IMR-90 (cell line): ENCODE results near the gene NOXA1. TPM values are rescaled to one million over a fixed set of nuclear protein-coding genes. Genes with fewer than 3 reads are reported as not detected.

Experiments used
- ATAC-seq: fragments of 200-7000 bp; cut with Tn5 transposase; 2 replicates; pipeline ENCODE4 v1.9.1; 2020; ENCODE audit warnings: low read depth, mild to moderate bottlenecking, moderate library complexity
- BruUV-seq: library from RNA; stranded (reverse); fragments of 400-500 nt; replicated peaks from 2 replicates; lab custom pipeline; 2021; lab: Mats Ljungman, UMichigan
- CTCF ChIA-PET: fragments of 300-600 bp; formaldehyde crosslinking; extraction: SDS; loops from one replicate; lab custom pipeline; 2021; ENCODE audit warnings: antibody characterized with exemption; lab: Yijun Ruan, JAX
- POLR2A ChIA-PET: fragments of 300-600 bp; sonication (Branson Sonifier 250); formaldehyde crosslinking; loops from one replicate; lab custom pipeline; 2022; ENCODE audit warnings: antibody characterized with exemption; ENCODE audit not compliant: unreplicated experiment; lab: Charles Lee
- DNase-seq: peaks from one replicate; pipeline ENCODE4 v3.0.0; 2013
- H2AFZ ChIP-seq: replicated peaks from 2 replicates; pipeline ENCODE3; 2013; ENCODE audit warnings: low read length, mild to moderate bottlenecking; ENCODE audit not compliant: poor library complexity
- H2AK5ac ChIP-seq: 2 replicates; pipeline ENCODE4 v1.6.1; 2013; ENCODE audit warnings: low read depth, low read length, inconsistent platforms
- H2AK9ac ChIP-seq: replicated peaks from 2 replicates; pipeline ENCODE3; 2013; ENCODE audit warnings: mild to moderate bottlenecking, low read depth, low read length, moderate library complexity; ENCODE audit not compliant: poor library complexity
- H2BK120ac ChIP-seq: 2 replicates; pipeline ENCODE4 v1.6.1; 2013; ENCODE audit warnings: low read depth, low read length, inconsistent platforms
- H2BK15ac ChIP-seq: 3 replicates; pipeline ENCODE4 v1.6.1; 2013; ENCODE audit warnings: low read depth, low read length, inconsistent platforms
- H2BK20ac ChIP-seq: 2 replicates; pipeline ENCODE4 v1.6.1; 2013; ENCODE audit warnings: low read depth, mild to moderate bottlenecking, inconsistent platforms, low read length, moderate library complexity
- H2BK5ac ChIP-seq: 2 replicates; pipeline ENCODE4 v1.6.1; 2013; ENCODE audit warnings: mild to moderate bottlenecking, low read depth, low read length, inconsistent platforms; ENCODE audit not compliant: poor library complexity, severe bottlenecking
- H3K14ac ChIP-seq: replicated peaks from 2 replicates; pipeline ENCODE4 v1.6.1; 2013; ENCODE audit warnings: low read depth, low read length, inconsistent platforms
- H3K18ac ChIP-seq: 2 replicates; pipeline ENCODE4 v1.6.1; 2013; ENCODE audit warnings: low read depth, low read length, control low read depth
- H3K23ac ChIP-seq: 2 replicates; pipeline ENCODE4 v1.6.1; 2013; ENCODE audit warnings: low read depth, low read length, inconsistent platforms
- H3K27ac ChIP-seq: 2 replicates; pipeline ENCODE4 v1.5.1; 2013; ENCODE audit warnings: mild to moderate bottlenecking, control low read depth, low read length; ENCODE audit not compliant: insufficient read depth
- H3K27me3 ChIP-seq: 2 replicates; pipeline ENCODE4 v1.6.1; 2013; ENCODE audit warnings: low read length; ENCODE audit not compliant: control insufficient read depth, insufficient read depth
- H3K36me3 ChIP-seq: 2 replicates; pipeline ENCODE4 v1.6.1; 2013; ENCODE audit warnings: low read length, mixed read lengths; ENCODE audit not compliant: control insufficient read depth, insufficient read depth
- H3K4ac ChIP-seq: 2 replicates; pipeline ENCODE4 v1.6.1; 2013; ENCODE audit warnings: low read depth, low read length, inconsistent platforms
- H3K4me1 ChIP-seq: 2 replicates; pipeline ENCODE4 v1.6.1; 2013; ENCODE audit warnings: low read length, mixed read lengths; ENCODE audit not compliant: control insufficient read depth, insufficient read depth
- H3K4me2 ChIP-seq: 2 replicates; pipeline ENCODE4 v1.6.1; 2013; ENCODE audit warnings: low read depth, mild to moderate bottlenecking, control low read depth, low read length, moderate library complexity
- H3K4me3 ChIP-seq: 2 replicates; pipeline ENCODE4 v1.5.1; 2013; ENCODE audit warnings: low read depth, mild to moderate bottlenecking, control low read depth, low read length, moderate library complexity; ENCODE audit not compliant: insufficient read depth
- H3K56ac ChIP-seq: 2 replicates; pipeline ENCODE4 v1.6.1; 2013; ENCODE audit warnings: low read length, inconsistent platforms; ENCODE audit not compliant: insufficient read depth; ENCODE audit errors: extremely low read depth
- H3K79me1 ChIP-seq, 2 experiments: 2 replicates each; pipeline ENCODE4 v1.6.1; 2013; ENCODE audit warnings: low read length in 2 of 2, inconsistent platforms in 1 of 2, low read depth in 1 of 2
- H3K9ac ChIP-seq: 2 replicates; pipeline ENCODE4 v1.6.1; 2013; ENCODE audit warnings: low read depth, low read length, control low read depth
- H3K9me1 ChIP-seq: 2 replicates; pipeline ENCODE4 v1.6.1; 2013; ENCODE audit warnings: low read length, inconsistent platforms; ENCODE audit not compliant: insufficient read depth
- H3K9me3 ChIP-seq: 2 replicates; pipeline ENCODE4 v1.6.1; 2013; ENCODE audit warnings: low read length; ENCODE audit not compliant: control insufficient read depth, insufficient read depth
- H4K20me1 ChIP-seq: 2 replicates; pipeline ENCODE4 v1.6.1; 2013; ENCODE audit warnings: low read length, inconsistent platforms; ENCODE audit not compliant: insufficient read depth
- H4K5ac ChIP-seq: 2 replicates; pipeline ENCODE4 v1.6.1; 2013; ENCODE audit warnings: mild to moderate bottlenecking, low read depth, low read length, control low read depth
- H4K8ac ChIP-seq, 2 experiments: 2 replicates each; pipeline ENCODE4 v1.6.1; 2013; ENCODE audit warnings: low read depth in 2 of 2, low read length in 2 of 2, control low read depth in 1 of 2, inconsistent platforms in 1 of 2
- H4K91ac ChIP-seq: 2 replicates; pipeline ENCODE4 v1.6.1; 2013; ENCODE audit warnings: low read depth, low read length, inconsistent platforms; ENCODE audit not compliant: insufficient read depth
- CHD1 ChIP-seq: IDR thresholded peaks from 2 replicates; pipeline ENCODE4 v1.6.1; 2012; ENCODE audit warnings: low read depth, low read length, improper control_type of control experiment
- CTCF ChIP-seq: conservative IDR thresholded peaks from 2 replicates; pipeline ENCODE4 v1.5.1; 2012; ENCODE audit warnings: mild to moderate bottlenecking, low read depth, low read length, improper control_type of control experiment
- ELK1 ChIP-seq: fragments of 150-350 bp; IDR thresholded peaks from 2 replicates; pipeline ENCODE4 v1.6.1; 2016; ENCODE audit warnings: low read depth, mild to moderate bottlenecking, low read length, moderate library complexity, borderline replicate concordance
- FOS ChIP-seq: fragments of 150-350 bp; IDR thresholded peaks from 2 replicates; pipeline ENCODE4 v1.6.1; 2016; ENCODE audit warnings: low read depth, low read length
- RCOR1 ChIP-seq: IDR thresholded peaks from 2 replicates; pipeline ENCODE4 v1.6.1; 2012; ENCODE audit warnings: mild to moderate bottlenecking, low read length, improper control_type of control experiment; ENCODE audit not compliant: insufficient replicate concordance
- WGBS, 2 experiments: methylation state at CpG; one replicate each; pipeline versions ENCODE4 v1.1.5 to v1.1.7; 2013; ENCODE audit warnings: missing lambda C conversion rate in 2 of 2; ENCODE audit not compliant: insufficient read length in 1 of 2; ENCODE audit errors: extremely low coverage in 2 of 2; 5-methylcytosine and 5-hydroxymethylcytosine counted together
- dilution Hi-C: fragments of 300-500 bp; cut with HindIII; formaldehyde crosslinking; loops from one replicate; pipeline ENCODE4 v1.14.3; 2018; ENCODE audit warnings: low sequenced_read_pairs; ENCODE audit not compliant: unreplicated experiment
- in situ Hi-C: fragments of 300-500 bp; cut with MboI; formaldehyde crosslinking; loops from 3 replicates; pipeline ENCODE4 v1.14.3; 2019; ENCODE audit warnings: low sequenced_read_pairs, inconsistent platforms, mixed read lengths
- intact Hi-C: fragments of 100-400 bp; cut with micrococcal nuclease; formaldehyde crosslinking; loops from 2 replicates; pipeline ENCODE4 v1.10.0; 2022
- polyA plus RNA-seq, 3 experiments: library from polyadenylated mRNA; depleted of rRNA; stranded (reverse); fragments of >200 nt; gene quantifications; 2 replicates each; pipeline ENCODE4 v1.2.3, GENCODE V29; 2012; ENCODE audit warnings: low replicate concordance in 1 of 3
- total RNA-seq: library from RNA; depleted of rRNA; stranded (reverse); fragments of >200 nt; gene quantifications from 2 replicates; pipeline ENCODE4 v1.2.3, GENCODE V29; 2012

NOXA1 gene
- total and polyA plus RNA-seq, 2 of the 4 experiments (the other 2 are of a cell fraction), result 0.17 TPM; not detected in 1

GRCh38 chr9:137380171-137380570 is 43.0 kb upstream of the NOXA1 start:
- Histone ChIP-seq H4K8ac (no peak overlapping the region), H2BK15ac (no peak overlapping the region), H3K18ac (no peak overlapping the region), H3K4me2 (no peak overlapping the region), H3K4me3 (no peak overlapping the region), H3K79me1 (no peaks in the 10 kb centered on the region), H3K36me3 (no peaks in the 10 kb centered on the region), H3K9ac (no peak overlapping the region), H4K91ac (no peak overlapping the region), H2AFZ (no peak overlapping the region), H3K56ac (no peak overlapping the region), H3K14ac (no peak overlapping the region), H4K20me1 (no peaks in the 10 kb centered on the region; the same call in 1 of the 2 replicates), H2AK9ac (no peak overlapping the region), H2AK5ac (no peak overlapping the region), H3K27ac (no peak overlapping the region), H2BK120ac (no peak overlapping the region), H3K4ac (no peak overlapping the region), H4K5ac (no peak overlapping the region), H3K9me1 (no peaks in the 10 kb centered on the region), H2BK5ac (no peak overlapping the region), H3K4me1 (peaks cover 5% of the 10 kb centered on the region; the same call in 1 of the 2 replicates), H3K27me3 (no peaks in the 10 kb centered on the region), H3K23ac (no peak overlapping the region), H2BK20ac (no peak overlapping the region), H3K9me3 (peaks cover 2% of the 10 kb centered on the region; the same call in 1 of the 2 replicates)
- WGBS, 2 experiments, result no CpG with 5 or more reads among the region's 16 CpGs
- ChIA-PET POLR2A (no interaction called here), CTCF (no interaction called here)
- ATAC-seq (no peak), DNase-seq (no peak)
- intact Hi-C loops (no loop called here), in situ Hi-C loops (no loop called here), dilution Hi-C loops (no loop called here)
- no peak for TF ChIP-seq FOS
- no peak for TF ChIP-seq ELK1
- TF ChIP-seq CTCF, result no peak
- TF ChIP-seq RCOR1, result no peak
- TF ChIP-seq CHD1, result no peak
- BruUV-seq, result no TSS peak
